Activated T-helper 2 cell treated with anti-CD3 and anti-CD28 coated beads, Interferon-gamma antibody, Interleukin-2, Interleukin-4, amounts not matched to agents 10 μg/mL and 5 μg/mL and 100 μg/mL, durations not matched to agents 14 hours and 24 hours and 36 hours (primary cell): Measurements from ENCODE around the gene HOXD12. TPM values are rescaled to one million over a fixed set of nuclear protein-coding genes. Genes with fewer than 3 reads are reported as not detected.

ENCODE experiments used
- DNase-seq: peaks from one replicate; pipeline ENCODE4 v3.0.0; 2021; ENCODE audit warnings: low spot score
- H3K27ac Mint-ChIP-seq: one replicate; pipeline ENCODE4 v1.8.0; 2021; ENCODE audit warnings: mixed read lengths
- H3K27me3 Mint-ChIP-seq: one replicate; pipeline ENCODE4 v1.8.0; 2021; ENCODE audit warnings: low read depth, mixed read lengths
- H3K36me3 Mint-ChIP-seq: one replicate; pipeline ENCODE4 v1.8.0; 2021; ENCODE audit warnings: low read depth, mixed read lengths
- H3K4me1 Mint-ChIP-seq: one replicate; pipeline ENCODE4 v1.8.0; 2021; ENCODE audit warnings: low read depth, mixed read lengths
- H3K4me3 Mint-ChIP-seq: one replicate; pipeline ENCODE4 v1.8.0; 2021; ENCODE audit warnings: low read depth, mild to moderate bottlenecking, moderate library complexity, mixed read lengths
- H3K9me3 Mint-ChIP-seq: one replicate; pipeline ENCODE4 v1.8.0; 2021; ENCODE audit warnings: mixed read lengths
- intact Hi-C: fragments of 100-400 bp; cut with micrococcal nuclease; formaldehyde crosslinking; loops from one replicate; pipeline ENCODE4 v1.15.1; 2023
- total RNA-seq: library from RNA; stranded (reverse); gene quantifications from 2 replicates; pipeline ENCODE4 v1.2.3, GENCODE V29; 2022

Gene HOXD12
- total RNA-seq, 1 donor from 2014 or later = not detected

GRCh38 chr2:176109192-176109901 lies 9.8 kb downstream of the HOXD12 start:
- peaks cover 82% of the 10 kb centered on the region for H3K27me3 Mint-ChIP-seq
- no peak for DNase-seq
- H3K4me1 Mint-ChIP-seq = peaks cover 6% of the 10 kb centered on the region
- intact Hi-C loops = no loop called here
- no peak overlapping the region for H3K4me3 Mint-ChIP-seq
- no peak overlapping the region for H3K27ac Mint-ChIP-seq
- H3K9me3 Mint-ChIP-seq = no peaks in the 10 kb centered on the region
- peaks cover 4% of the 10 kb centered on the region for H3K36me3 Mint-ChIP-seq

DNA sequence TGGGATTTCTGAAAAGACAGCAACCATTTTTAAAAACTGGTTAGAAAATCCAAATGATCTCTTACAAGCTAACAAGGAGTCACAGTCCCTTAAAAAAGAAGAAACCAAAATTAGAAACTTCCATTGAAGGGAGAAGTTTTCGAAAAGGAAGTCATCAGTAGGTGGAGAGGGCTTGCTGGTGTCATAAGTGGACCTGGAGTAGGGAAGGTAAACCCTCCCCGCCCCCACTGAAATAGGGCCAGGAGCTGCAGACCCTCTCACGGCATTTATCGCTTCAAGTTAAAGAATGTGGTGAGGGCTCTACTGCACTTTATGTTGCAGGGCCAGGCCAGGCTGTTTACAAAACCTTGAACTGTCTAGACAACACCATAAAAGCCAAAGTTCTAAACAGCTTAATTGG lies 10.4 kb downstream of the HOXD12 start:
- Mint-ChIP-seq H3K27ac (no peak overlapping the region), H3K4me1 (peaks cover 6% of the 10 kb centered on the region), H3K4me3 (no peak overlapping the region), H3K9me3 (no peaks in the 10 kb centered on the region), H3K27me3 (peaks cover 78% of the 10 kb centered on the region), H3K36me3 (peaks cover 4% of the 10 kb centered on the region)
- intact Hi-C loops = loop anchor here (2.0 kb wide), 3 partner anchors 13 to 31 kb away; partner anchors contain the start of gene HOXD8
- DNase-seq = no peak

DNA sequence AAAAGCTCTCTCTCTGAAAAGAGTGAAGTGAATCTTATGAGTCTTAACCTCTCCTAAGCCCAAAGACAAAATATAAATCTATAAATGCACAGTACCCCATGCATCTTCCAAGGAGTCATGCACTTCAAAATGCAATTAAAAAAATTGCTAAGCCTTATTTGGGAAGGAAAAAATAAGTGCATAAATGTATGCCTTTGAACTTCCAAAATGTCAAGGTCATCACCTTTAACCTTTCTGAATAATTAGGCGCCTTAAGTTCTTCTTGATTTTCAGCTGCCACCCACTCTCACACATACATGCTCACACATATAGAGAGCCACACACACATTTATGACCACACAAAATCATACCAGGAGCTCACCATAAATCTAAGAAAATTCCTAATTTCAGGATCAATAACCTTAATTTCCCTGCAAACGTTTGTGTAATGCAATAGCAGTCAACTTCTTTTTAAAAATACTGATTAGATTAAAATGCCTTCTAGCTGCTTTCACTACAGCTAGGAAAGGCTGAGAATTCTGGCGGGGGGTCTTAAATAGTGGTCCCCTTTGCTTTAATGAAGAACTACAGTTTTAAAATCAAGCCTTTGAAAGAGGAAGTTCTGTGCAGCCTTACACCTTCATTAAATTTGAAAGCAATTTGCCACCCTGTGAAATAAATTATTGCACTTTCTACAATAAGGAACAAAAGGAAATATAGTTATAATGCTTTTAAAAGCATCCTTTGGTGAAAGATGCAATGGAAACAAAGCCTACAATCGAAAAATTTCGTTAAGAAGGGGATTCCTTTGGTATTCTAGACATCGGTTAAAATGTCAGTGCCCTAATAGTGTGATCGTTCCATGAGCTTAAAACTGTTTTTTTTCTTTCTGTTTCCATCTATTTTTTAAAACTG lies 11.1 kb downstream of the HOXD12 start:
- no peaks in the 10 kb centered on the region for H3K9me3 Mint-ChIP-seq
- no peak for DNase-seq
- intact Hi-C loops = loop anchor here (2.0 kb wide), 3 partner anchors 14 to 32 kb away; partner anchors contain the start of gene HOXD8
- no peak overlapping the region for H3K27ac Mint-ChIP-seq
- peaks cover 6% of the 10 kb centered on the region for H3K4me1 Mint-ChIP-seq
- peaks cover 4% of the 10 kb centered on the region for H3K36me3 Mint-ChIP-seq
- no peak overlapping the region for H3K4me3 Mint-ChIP-seq
- peaks cover 74% of the 10 kb centered on the region for H3K27me3 Mint-ChIP-seq

- intact Hi-C loops = loop anchor here (2.0 kb wide), 3 partner anchors 14 to 32 kb away; partner anchors contain the start of gene HOXD8
- Mint-ChIP-seq H3K4me3 (no peak overlapping the region), H3K4me1 (peaks cover 4% of the 10 kb centered on the region), H3K9me3 (no peaks in the 10 kb centered on the region), H3K36me3 (peaks cover 4% of the 10 kb centered on the region), H3K27ac (no peak overlapping the region), H3K27me3 (peaks cover 73% of the 10 kb centered on the region)
- no peak for DNase-seq
Measured at GRCh38 chr2:176111309-176111663, 11.7 kb downstream of the HOXD12 start.

- Mint-ChIP-seq H3K4me1 (peaks cover 3% of the 10 kb centered on the region), H3K36me3 (peaks cover 4% of the 10 kb centered on the region), H3K27ac (no peak overlapping the region), H3K9me3 (no peaks in the 10 kb centered on the region), H3K27me3 (peaks cover 77% of the 10 kb centered on the region), H3K4me3 (no peak overlapping the region)
- intact Hi-C loops = loop anchor here (2.0 kb wide), 3 partner anchors 15 to 33 kb away; partner anchors contain the start of gene HOXD8
- no peak for DNase-seq
Measured at GRCh38 chr2:176111846-176112374, 12.3 kb downstream of the HOXD12 start.

DNA sequence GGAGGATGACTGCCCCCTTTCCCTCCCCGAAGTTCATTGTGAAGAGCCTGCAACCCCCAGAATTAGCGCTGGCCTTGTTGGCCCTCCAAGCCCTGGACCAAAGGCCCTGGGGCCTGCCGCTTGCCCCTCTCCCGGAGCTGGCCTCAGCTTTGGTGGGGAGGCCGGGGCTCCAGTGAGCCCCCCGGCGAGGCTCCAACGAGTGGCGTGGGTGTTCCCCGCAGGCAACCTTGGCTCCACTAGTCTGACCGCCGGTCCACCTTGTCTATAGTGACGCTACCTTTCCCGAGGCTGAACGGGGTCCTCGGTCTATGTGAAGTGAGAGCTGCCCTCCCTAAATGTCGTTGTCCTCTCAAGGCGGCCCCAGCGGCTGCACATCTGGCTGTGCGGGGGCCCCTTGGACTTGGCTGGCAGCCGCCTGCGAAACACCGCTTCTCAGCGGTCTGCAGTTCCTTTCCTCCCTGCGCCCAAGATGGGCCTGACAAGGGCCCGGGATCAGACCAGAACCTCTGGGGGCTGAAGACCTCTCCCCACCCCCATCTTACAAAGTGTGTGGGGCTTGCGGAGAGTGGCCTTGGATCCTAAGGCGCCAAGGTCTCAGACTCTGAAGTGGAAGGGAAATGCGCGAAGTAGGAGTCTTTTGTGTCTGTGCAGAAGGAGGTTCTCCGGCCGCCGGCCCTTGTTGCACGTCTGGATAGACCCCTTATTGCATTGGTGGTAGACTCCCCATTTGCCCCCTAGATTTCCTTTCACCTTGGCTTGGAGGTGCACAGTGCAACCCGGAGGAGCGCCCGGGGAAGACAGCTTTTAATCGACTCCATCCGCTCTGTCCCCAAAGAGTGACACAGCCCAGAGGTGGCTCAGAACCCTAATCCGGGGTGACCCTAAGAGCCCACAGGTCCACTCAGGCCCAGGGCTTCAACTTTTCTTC lies 13.0 kb downstream of the HOXD12 start:
- peaks cover 4% of the 10 kb centered on the region for H3K36me3 Mint-ChIP-seq
- H3K4me1 Mint-ChIP-seq = peaks cover 3% of the 10 kb centered on the region
- peaks cover 78% of the 10 kb centered on the region for H3K27me3 Mint-ChIP-seq
- no peak overlapping the region for H3K27ac Mint-ChIP-seq
- intact Hi-C loops = no loop called here
- H3K9me3 Mint-ChIP-seq = no peaks in the 10 kb centered on the region
- DNase-seq = no peak
- H3K4me3 Mint-ChIP-seq = no peak overlapping the region

DNA sequence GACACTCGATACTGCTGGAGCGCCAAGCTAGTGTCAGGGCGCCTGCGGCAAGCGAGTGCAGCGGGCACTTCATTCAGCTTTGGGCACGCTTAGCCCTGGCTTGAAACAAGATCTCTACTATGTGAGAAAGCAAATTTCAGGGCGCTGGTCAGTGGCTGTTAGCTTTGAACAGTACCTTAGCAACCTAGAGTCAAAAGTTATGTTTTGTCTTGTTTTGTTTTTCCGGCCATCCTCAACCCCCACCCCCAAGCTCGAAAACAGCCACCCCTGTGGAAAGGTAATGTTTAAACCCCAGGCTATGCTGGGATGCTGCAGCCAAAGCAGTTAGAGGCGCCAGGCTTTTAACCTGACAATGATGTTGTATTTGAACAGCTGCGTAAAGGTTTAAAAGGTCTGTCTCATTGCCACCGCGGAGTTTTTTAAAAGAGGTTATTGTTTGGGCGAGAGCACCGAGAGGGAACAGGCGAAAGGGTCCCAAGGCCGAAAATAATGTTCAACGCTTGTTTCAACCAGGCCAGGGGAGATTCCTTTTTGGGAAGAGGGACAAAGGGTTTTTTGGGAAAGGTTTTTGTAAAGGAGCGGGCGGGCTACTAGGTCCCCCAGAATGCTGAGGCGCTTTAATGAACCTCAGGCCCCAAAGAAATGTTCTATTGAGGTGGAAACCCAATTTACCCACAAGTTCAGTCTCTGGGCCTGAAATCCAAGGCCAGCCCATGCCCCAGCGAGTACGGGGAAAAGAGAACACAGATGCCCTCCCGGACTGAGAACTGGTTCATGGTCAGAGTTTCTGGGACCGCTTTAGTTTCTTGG lies 14.7 kb downstream of the HOXD12 start:
- Mint-ChIP-seq H3K9me3 (no peaks in the 10 kb centered on the region), H3K27me3 (peaks cover 83% of the 10 kb centered on the region), H3K4me1 (peaks cover 7% of the 10 kb centered on the region), H3K27ac (no peak overlapping the region), H3K36me3 (peaks cover 2% of the 10 kb centered on the region), H3K4me3 (no peak overlapping the region)
- no peak for DNase-seq
- intact Hi-C loops = no loop called here

GRCh38 chr2:176114930-176115625 lies 15.5 kb downstream of the HOXD12 start:
- H3K4me3 Mint-ChIP-seq = no peak overlapping the region
- DNase-seq = no peak
- no peaks in the 10 kb centered on the region for H3K36me3 Mint-ChIP-seq
- intact Hi-C loops = no loop called here
- no peak overlapping the region for H3K27ac Mint-ChIP-seq
- H3K9me3 Mint-ChIP-seq = no peaks in the 10 kb centered on the region
- peaks cover 7% of the 10 kb centered on the region for H3K4me1 Mint-ChIP-seq
- peaks cover 83% of the 10 kb centered on the region for H3K27me3 Mint-ChIP-seq

GRCh38 chr2:176115883-176116813 lies 16.6 kb downstream of the HOXD12 start, which contains the start of gene HOXD10:
Gene HOXD10 (plus strand): TSS chr2:176116778. CDS start chr2:176116834, 56 bp downstream.
- no peak within 1 kb of the TSS for H3K27ac Mint-ChIP-seq
- peaks cover 6% of the 10 kb centered on the region for H3K4me1 Mint-ChIP-seq
- intact Hi-C loops = no loop called here
- H3K36me3 Mint-ChIP-seq = no peaks in the 10 kb centered on the region
- H3K9me3 Mint-ChIP-seq = no peaks in the 10 kb centered on the region
- DNase-seq = no peak
- no peak within 1 kb of the TSS for H3K4me3 Mint-ChIP-seq
- H3K27me3 Mint-ChIP-seq = peaks cover 85% of the 10 kb centered on the region

- Mint-ChIP-seq H3K27me3 (peaks cover 78% of the 10 kb centered on the region), H3K9me3 (no peaks in the 10 kb centered on the region), H3K4me3 (no peak overlapping the region), H3K4me1 (peaks cover 4% of the 10 kb centered on the region), H3K27ac (no peak overlapping the region), H3K36me3 (no peaks in the 10 kb centered on the region)
- DNase-seq = no peak
- intact Hi-C loops = no loop called here
Measured at GRCh38 chr2:176117162-176117822, 17.7 kb downstream of the HOXD12 start.
